ENCODE data around the gene TBL1XR1. TPM values are rescaled to one million over a fixed set of nuclear protein-coding genes. Genes with fewer than 3 reads are reported as not detected.
"Not testable (repeated sequence)": the region's sequence is repeated elsewhere in the genome, so short reads cannot be mapped to it uniquely, and the experiment has no call there.

The TBL1XR1 gene
- total RNA-seq, 1 experiment from 2014 or later = 180 TPM

DNA sequence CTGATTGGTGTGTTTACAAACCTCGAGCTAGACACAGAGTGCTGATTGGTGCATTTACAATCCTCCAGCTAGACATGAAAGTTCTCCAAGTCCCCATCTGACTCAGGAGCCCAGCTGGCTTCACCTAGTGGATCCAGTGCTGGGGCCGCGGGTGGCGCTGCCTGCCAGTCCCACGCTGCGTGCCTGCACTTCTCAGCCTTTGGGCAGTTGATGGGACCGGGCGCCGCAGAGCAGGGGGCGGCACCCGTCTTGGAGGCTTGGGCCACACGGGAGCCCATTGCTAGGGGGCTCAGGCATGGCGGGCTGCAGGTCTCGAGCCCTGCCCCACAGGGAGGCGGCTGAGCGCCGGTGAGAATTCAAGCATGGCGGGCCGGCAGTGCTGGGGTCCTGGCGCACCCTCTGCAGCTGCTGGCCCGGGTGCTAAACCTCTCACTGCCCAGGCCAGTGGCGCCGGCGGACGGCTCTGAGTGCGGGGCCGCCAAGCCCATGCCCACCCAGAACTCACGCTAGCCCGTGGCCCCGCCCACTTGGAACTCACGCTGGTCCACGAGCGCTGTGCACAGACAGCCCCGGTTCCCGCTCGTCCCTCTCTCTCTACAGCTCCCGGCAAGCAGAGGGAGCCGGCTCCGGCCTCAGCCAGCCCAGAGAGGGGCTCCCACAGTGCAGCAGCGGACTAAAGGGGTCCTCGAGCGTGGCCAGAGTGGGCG is 6.6 kb upstream of the TBL1XR1 start (continued):
- TF ChIP-seq, protein P1, sequence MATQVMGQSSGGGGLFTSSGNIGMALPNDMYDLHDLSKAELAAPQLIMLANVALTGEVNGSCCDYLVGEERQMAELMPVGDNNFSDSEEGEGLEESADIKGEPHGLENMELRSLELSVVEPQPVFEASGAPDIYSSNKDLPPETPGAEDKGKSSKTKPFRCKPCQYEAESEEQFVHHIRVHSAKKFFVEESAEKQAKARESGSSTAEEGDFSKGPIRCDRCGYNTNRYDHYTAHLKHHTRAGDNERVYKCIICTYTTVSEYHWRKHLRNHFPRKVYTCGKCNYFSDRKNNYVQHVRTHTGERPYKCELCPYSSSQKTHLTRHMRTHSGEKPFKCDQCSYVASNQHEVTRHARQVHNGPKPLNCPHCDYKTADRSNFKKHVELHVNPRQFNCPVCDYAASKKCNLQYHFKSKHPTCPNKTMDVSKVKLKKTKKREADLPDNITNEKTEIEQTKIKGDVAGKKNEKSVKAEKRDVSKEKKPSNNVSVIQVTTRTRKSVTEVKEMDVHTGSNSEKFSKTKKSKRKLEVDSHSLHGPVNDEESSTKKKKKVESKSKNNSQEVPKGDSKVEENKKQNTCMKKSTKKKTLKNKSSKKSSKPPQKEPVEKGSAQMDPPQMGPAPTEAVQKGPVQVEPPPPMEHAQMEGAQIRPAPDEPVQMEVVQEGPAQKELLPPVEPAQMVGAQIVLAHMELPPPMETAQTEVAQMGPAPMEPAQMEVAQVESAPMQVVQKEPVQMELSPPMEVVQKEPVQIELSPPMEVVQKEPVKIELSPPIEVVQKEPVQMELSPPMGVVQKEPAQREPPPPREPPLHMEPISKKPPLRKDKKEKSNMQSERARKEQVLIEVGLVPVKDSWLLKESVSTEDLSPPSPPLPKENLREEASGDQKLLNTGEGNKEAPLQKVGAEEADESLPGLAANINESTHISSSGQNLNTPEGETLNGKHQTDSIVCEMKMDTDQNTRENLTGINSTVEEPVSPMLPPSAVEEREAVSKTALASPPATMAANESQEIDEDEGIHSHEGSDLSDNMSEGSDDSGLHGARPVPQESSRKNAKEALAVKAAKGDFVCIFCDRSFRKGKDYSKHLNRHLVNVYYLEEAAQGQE (IDR thresholded peaks at IDR 0.05; ENCODE audit: low read depth) = no peak
- no peak for TF ChIP-seq EZH2 (IDR thresholded peaks at IDR 0.05)
- no peak for TF ChIP-seq ELF1 (IDR thresholded peaks at IDR 0.05; ENCODE audit: borderline replicate concordance, low read depth)
- TF ChIP-seq ZBTB33 (IDR thresholded peaks at IDR 0.05; ENCODE audit: extremely low read depth, insufficient replicate concordance, low read length) = no peak
- no peak for TF ChIP-seq JUND (IDR thresholded peaks at IDR 0.05)
- TF ChIP-seq ZFX (IDR thresholded peaks at IDR 0.05) = no peak

DNA sequence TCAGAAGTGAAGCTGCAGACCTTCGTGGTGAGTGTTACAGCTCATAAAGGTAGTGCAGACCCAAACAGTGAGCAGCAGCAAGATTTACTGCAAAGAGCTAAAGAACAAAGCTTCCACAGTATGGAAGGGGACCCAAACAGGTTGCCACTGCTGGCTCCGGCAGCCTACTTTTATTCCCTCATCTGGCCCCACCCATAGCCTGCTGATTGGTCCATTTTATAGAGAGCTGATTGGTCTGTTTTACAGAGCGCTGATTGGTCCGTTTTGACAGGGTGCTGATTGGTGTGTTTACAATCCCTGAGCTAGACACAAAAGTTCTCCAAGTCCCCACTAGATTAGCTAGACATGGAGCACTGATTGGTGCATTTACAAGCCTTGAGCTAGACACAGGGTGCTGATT is 5.7 kb upstream of the TBL1XR1 start:
- H2AFZ ChIP-seq (ENCODE audit: low read depth, low read length, poor library complexity, severe bottlenecking); H3K27ac ChIP-seq (ENCODE audit: low read depth, low read length); DNase-seq (ENCODE audit: low read depth, low spot score); RAD21 ChIA-PET (ENCODE audit: low non-redundant PET in 1 of 2, low total read pairs in 2 of 2, uncharacterized antibody in 2 of 2, unreplicated experiment in 2 of 2); H3K9me3 ChIP-seq (ENCODE audit: control insufficient read depth in 1 of 2, insufficient read depth in 1 of 2, low read depth in 1 of 2, low read length in 2 of 2); BruUV-seq (replicated peaks); H3K4me2 ChIP-seq (ENCODE audit: low read length); intact Hi-C loops (cut with micrococcal nuclease); H3K79me2 ChIP-seq (ENCODE audit: insufficient read depth, low read length); H3K9ac ChIP-seq (ENCODE audit: low read length); CTCF ChIA-PET; H4K20me1 ChIP-seq (ENCODE audit: insufficient read depth); POLR2A ChIA-PET; ATAC-seq; H3K36me3 ChIP-seq (ENCODE audit: control insufficient read depth in 1 of 2, insufficient read depth in 2 of 2, low read length in 2 of 2); H3K4me3 ChIP-seq (replicated peaks in 1 of 2; ENCODE audit: low read depth in 1 of 2, low read length in 2 of 2); H3K9me2 ChIP-seq (ENCODE audit: insufficient read depth); H3K27me3 ChIP-seq (ENCODE audit: insufficient read depth, low read length): not testable (repeated sequence)
- peaks cover 16 to 22% of the 10 kb centered on the region in 2 experiments for H3K4me1 ChIP-seq (ENCODE audit: control insufficient read depth in 1 of 2, insufficient read depth in 2 of 2, low read length in 2 of 2)

All from HCT116 (cell line).